Fibroblast of the aortic adventitia (primary cell): ENCODE data around the gene FCRL3. TPM values are rescaled to one million over a fixed set of nuclear protein-coding genes. Genes with fewer than 3 reads are reported as not detected.

Experiments
- DNase-seq: peaks from one replicate; pipeline ENCODE4 v3.0.0-alpha.2; 2010; ENCODE audit warnings: low read depth
- H3K4me3 ChIP-seq: 2 replicates; pipeline ENCODE4 v1.5.1; 2011; ENCODE audit warnings: low read depth, mild to moderate bottlenecking, control low read depth, low read length, moderate library complexity
- CTCF ChIP-seq: IDR thresholded peaks from 2 replicates; pipeline ENCODE4 v1.5.1; 2011; ENCODE audit warnings: mild to moderate bottlenecking, low read length, control low read depth, inconsistent platforms; ENCODE audit not compliant: insufficient read depth
- total RNA-seq: library from RNA; depleted of rRNA; stranded (reverse); fragments of >200 nt; gene quantifications from 2 replicates; pipeline ENCODE4 v1.2.3, GENCODE V29; 2012; ENCODE audit warnings: low replicate concordance

The FCRL3 gene
- total RNA-seq, 1 donor = not detected

- TF ChIP-seq CTCF = no peak
- no peak overlapping the region for H3K4me3 ChIP-seq
- DNase-seq = no peak
Observed at GRCh38 chr1:157702308-157702825, 1.8 kb upstream of the FCRL3 start.

- no peak for DNase-seq
- no peak overlapping the region for H3K4me3 ChIP-seq
- no peak for TF ChIP-seq CTCF
Observed at GRCh38 chr1:157700305-157700704, 264 bp downstream of the FCRL3 start.

GRCh38 chr1:157697781-157698569 is 2.6 kb downstream of the FCRL3 start:
- H3K4me3 ChIP-seq = no peak overlapping the region
- no peak for TF ChIP-seq CTCF
- no peak for DNase-seq

- DNase-seq = no peak
- no peak overlapping the region for H3K4me3 ChIP-seq
- TF ChIP-seq CTCF = no peak
Observed at GRCh38 chr1:157696966-157697628, 3.5 kb downstream of the FCRL3 start.

- TF ChIP-seq CTCF = no peak
- H3K4me3 ChIP-seq = no peak overlapping the region
- DNase-seq = no peak
Observed at GRCh38 chr1:157695417-157695816, 5.2 kb downstream of the FCRL3 start.

GRCh38 chr1:157691285-157691920 is 9.2 kb downstream of the FCRL3 start:
- TF ChIP-seq CTCF = peak; percentile 52
- H3K4me3 ChIP-seq = no peak overlapping the region
- peak; percentile 20 for DNase-seq
